Caco-2 (cell line): ENCODE results near the gene CLMN. TPM values are rescaled to one million over a fixed set of nuclear protein-coding genes. Genes with fewer than 3 reads are reported as not detected.

Source experiments
- BruUV-seq: library from RNA; stranded (reverse); fragments of 400-500 nt; replicated peaks from 2 replicates; lab custom pipeline; 2021; lab: Mats Ljungman, UMichigan
- CTCF ChIA-PET: fragments of 300-600 bp; sonication (Branson Sonifier 250); formaldehyde crosslinking; loops from one replicate; lab custom pipeline; 2022; ENCODE audit warnings: antibody characterized with exemption; lab: Charles Lee
- POLR2A ChIA-PET: fragments of 300-600 bp; sonication (Branson Sonifier 250); formaldehyde crosslinking; loops from one replicate; lab custom pipeline; 2022; ENCODE audit warnings: antibody characterized with exemption; lab: Charles Lee
- DNase-seq, 2 experiments: peaks; one replicate each; pipeline versions ENCODE4 v3.0.0 to v3.0.0-alpha.2; 2020 to 2022
- H3K27me3 ChIP-seq: replicated peaks from 2 replicates; pipeline ENCODE4 v1.6.0; 2011; ENCODE audit warnings: low read length; ENCODE audit not compliant: control insufficient read depth, insufficient read depth
- H3K36me3 ChIP-seq: 2 replicates; pipeline ENCODE4 v1.5.1; 2011; ENCODE audit warnings: low read length; ENCODE audit not compliant: control insufficient read depth, insufficient read depth
- H3K4me1 ChIP-seq: fragments of 250-450 bp; sonication (Bioruptor Pico); 2 replicates; pipeline ENCODE4 v1.5.1; 2020; ENCODE audit warnings: mild to moderate bottlenecking
- H3K4me3 ChIP-seq: 2 replicates; pipeline ENCODE4 v1.5.1; 2011; ENCODE audit warnings: low read depth, mild to moderate bottlenecking, control low read depth, low read length
- H3K9me3 ChIP-seq: fragments of 250-450 bp; sonication (Bioruptor Pico); 2 replicates; pipeline ENCODE4 v1.5.1; 2020; ENCODE audit warnings: mild to moderate bottlenecking, moderate library complexity
- H3K27ac Mint-ChIP-seq: one replicate; pipeline ENCODE4 v1.8.0; 2022; ENCODE audit warnings: mixed read lengths; ENCODE audit not compliant: unreplicated experiment
- H3K27me3 Mint-ChIP-seq: one replicate; pipeline ENCODE4 v1.8.0; 2022; ENCODE audit warnings: mixed read lengths; ENCODE audit not compliant: insufficient read depth, unreplicated experiment
- H3K36me3 Mint-ChIP-seq: one replicate; pipeline ENCODE4 v1.8.0; 2022; ENCODE audit warnings: mild to moderate bottlenecking, mixed read lengths; ENCODE audit not compliant: insufficient read depth, unreplicated experiment
- H3K4me1 Mint-ChIP-seq: one replicate; pipeline ENCODE4 v1.8.0; 2022; ENCODE audit warnings: low read depth, mixed read lengths; ENCODE audit not compliant: unreplicated experiment
- H3K4me3 Mint-ChIP-seq: one replicate; pipeline ENCODE4 v1.8.0; 2022; ENCODE audit warnings: mild to moderate bottlenecking, moderate library complexity, mixed read lengths; ENCODE audit not compliant: unreplicated experiment
- H3K9me3 Mint-ChIP-seq: one replicate; pipeline ENCODE4 v1.8.0; 2022; ENCODE audit warnings: mixed read lengths; ENCODE audit not compliant: unreplicated experiment
- CTCF ChIP-seq, 2 experiments: fragments of 200-600 bp in 1 of 2; IDR thresholded peaks; 1 replicate in 1 of 2; 2 replicates in 1 of 2; pipeline versions ENCODE4 v1.5.1 to v1.8.0; 2011 to 2022; ENCODE audit warnings: antibody characterized with exemption in 1 of 2, control low read depth in 1 of 2, inconsistent platforms in 1 of 2, low read depth in 1 of 2, low read length in 1 of 2, mild to moderate bottlenecking in 1 of 2, moderate library complexity in 1 of 2; ENCODE audit not compliant: insufficient read depth in 1 of 2, severe bottlenecking in 1 of 2, unreplicated experiment in 1 of 2
- intact Hi-C: fragments of 100-400 bp; cut with micrococcal nuclease; formaldehyde crosslinking; loops from one replicate; pipeline ENCODE4 v1.10.0; 2022; ENCODE audit not compliant: unreplicated experiment
- total RNA-seq: library from RNA; stranded (reverse); gene quantifications from 2 replicates; pipeline ENCODE4 v1.2.3, GENCODE V29; 2022

Gene CLMN
- total RNA-seq, 1 experiment from 2014 or later: 6.7 TPM

GRCh38 chr14:95217391-95217900, 102.3 kb downstream of the CLMN start:
- H3K27me3 Mint-ChIP-seq: no peaks in the 10 kb centered on the region
- CTCF ChIA-PET: interaction anchor here (0.6 kb wide), 1 partner anchor 494 kb away, joined by 5 read pairs; no protein-coding TSS in a partner anchor
- H3K27ac Mint-ChIP-seq: no peak overlapping the region

GRCh38 chr14:95216008-95216407, 103.7 kb downstream of the CLMN start:
- Histone ChIP-seq H3K9me3 (peaks cover 4% of the 10 kb centered on the region; the same call in 1 of the 2 replicates), H3K4me3 (no peak overlapping the region), H3K27me3 (no peaks in the 10 kb centered on the region), H3K4me1 (peaks cover 15% of the 10 kb centered on the region), H3K36me3 (no peaks in the 10 kb centered on the region)
- BruUV-seq: no TSS peak
- no peak overlapping the region for H3K27ac Mint-ChIP-seq
- TF ChIP-seq CTCF (IDR thresholded peaks at IDR 0.05; ENCODE audit: insufficient read depth in 1 of 2, low read depth in 1 of 2, low read length in 1 of 2, severe bottlenecking in 1 of 2, unreplicated experiment in 1 of 2): no peak
- no peaks in the 10 kb centered on the region for H3K9me3 Mint-ChIP-seq
- H3K27me3 Mint-ChIP-seq: no peaks in the 10 kb centered on the region
- CTCF ChIA-PET: no interaction called here
- H3K36me3 Mint-ChIP-seq: no peaks in the 10 kb centered on the region
- POLR2A ChIA-PET: no interaction called here
- intact Hi-C loops: no loop called here
- no peak overlapping the region for H3K4me3 Mint-ChIP-seq
- DNase-seq: no peak
- H3K4me1 Mint-ChIP-seq: peaks cover 11% of the 10 kb centered on the region

More at GRCh38 chr14:95217391-95217900, 102.3 kb downstream of the CLMN start:
- intact Hi-C loops: no loop called here
- Mint-ChIP-seq H3K4me3 (no peak overlapping the region), H3K4me1 (peaks cover 15% of the 10 kb centered on the region), H3K9me3 (no peaks in the 10 kb centered on the region), H3K36me3 (no peaks in the 10 kb centered on the region)
- no peaks in the 10 kb centered on the region for H3K27me3 ChIP-seq
- POLR2A ChIA-PET: no interaction called here
- H3K4me1 ChIP-seq: peaks cover 12% of the 10 kb centered on the region
- TF ChIP-seq CTCF (IDR thresholded peaks at IDR 0.05; ENCODE audit: insufficient read depth in 1 of 2, low read depth in 1 of 2, low read length in 1 of 2, severe bottlenecking in 1 of 2, unreplicated experiment in 1 of 2): no peak
- H3K4me3 ChIP-seq: no peak overlapping the region
- H3K9me3 ChIP-seq: peaks cover 4% of the 10 kb centered on the region; the same call in 1 of the 2 replicates
- H3K36me3 ChIP-seq: no peaks in the 10 kb centered on the region
- no TSS peak for BruUV-seq
- no peak for DNase-seq

GRCh38 chr14:95215094-95215725, 104.5 kb downstream of the CLMN start:
- CTCF ChIA-PET: no interaction called here
- POLR2A ChIA-PET: no interaction called here
- intact Hi-C loops: no loop called here
- no peak for TF ChIP-seq CTCF (IDR thresholded peaks at IDR 0.05; ENCODE audit: insufficient read depth in 1 of 2, low read depth in 1 of 2, low read length in 1 of 2, severe bottlenecking in 1 of 2, unreplicated experiment in 1 of 2)
- H3K4me3 Mint-ChIP-seq: no peak overlapping the region
- DNase-seq: no peak
- Histone ChIP-seq H3K4me3 (no peak overlapping the region), H3K36me3 (no peaks in the 10 kb centered on the region), H3K9me3 (peaks cover 4% of the 10 kb centered on the region; the same call in 1 of the 2 replicates), H3K27me3 (no peaks in the 10 kb centered on the region), H3K4me1 (peaks cover 15% of the 10 kb centered on the region)
- no peaks in the 10 kb centered on the region for H3K9me3 Mint-ChIP-seq
- BruUV-seq: no TSS peak
- H3K36me3 Mint-ChIP-seq: no peaks in the 10 kb centered on the region
- H3K27ac Mint-ChIP-seq: no peak overlapping the region
- peaks cover 8% of the 10 kb centered on the region for H3K4me1 Mint-ChIP-seq
- H3K27me3 Mint-ChIP-seq: no peaks in the 10 kb centered on the region
